IgD-negative memory B cell (primary cell): ENCODE measurements around the gene CAMKV. TPM values are rescaled to one million over a fixed set of nuclear protein-coding genes. Genes with fewer than 3 reads are reported as not detected.
A peak's percentile ranks its signal among the peaks of the same experiment; 100 is the strongest.
"Not testable (repeated sequence)": the region's sequence is repeated elsewhere in the genome, so short reads cannot be mapped to it uniquely, and the experiment has no call there.

ENCODE experiments used
- H3K27ac Mint-ChIP-seq, 3 donors: one replicate each; pipeline ENCODE4 v1.8.0; 2020 to 2022; ENCODE audit warnings: mild to moderate bottlenecking in 3 of 3, mixed read lengths in 3 of 3, moderate library complexity in 1 of 3
- H3K27me3 Mint-ChIP-seq: one replicate; pipeline ENCODE4 v1.8.0; 2021; ENCODE audit warnings: mixed read lengths
- H3K36me3 Mint-ChIP-seq: one replicate; pipeline ENCODE4 v1.8.0; 2020; ENCODE audit warnings: mild to moderate bottlenecking, mixed read lengths
- H3K4me1 Mint-ChIP-seq, 3 donors: one replicate each; pipeline ENCODE4 v1.8.0; 2020 to 2022; ENCODE audit warnings: mixed read lengths in 3 of 3, mild to moderate bottlenecking in 1 of 3
- H3K4me3 Mint-ChIP-seq, 4 donors: one replicate each; pipeline ENCODE4 v1.8.0; 2020 to 2022; ENCODE audit warnings: mild to moderate bottlenecking in 4 of 4, mixed read lengths in 4 of 4, moderate library complexity in 3 of 4
- H3K9me3 Mint-ChIP-seq, 3 donors: one replicate each; pipeline ENCODE4 v1.8.0; 2020 to 2021; ENCODE audit warnings: mixed read lengths in 3 of 3, mild to moderate bottlenecking in 1 of 3
- polyA plus RNA-seq: library from polyadenylated mRNA; unstranded; fragments of 300-500 nt; fragmentation: Illumina TruSeq; gene quantifications from one replicate; pipeline ENCODE4 v1.2.3, GENCODE V29; 2021

CAMKV gene
- polyA plus RNA-seq, 1 donor from 2014 or later, result not detected

GRCh38 chr3:49844464-49845183, 25.1 kb downstream of the CAMKV start:
- Mint-ChIP-seq H3K27ac (peak overlapping the region in 1 of 3 donors; percentile 9), H3K4me3 (no peak overlapping the region), H3K9me3 (no peaks in the 10 kb centered on the region), H3K27me3 (no peaks in the 10 kb centered on the region), H3K4me1 (peaks cover 0 to 3% (median 0%) of the 10 kb centered on the region in 3 donors), H3K36me3 (peaks cover 2% of the 10 kb centered on the region)

GRCh38 chr3:49842843-49843517, 26.7 kb downstream of the CAMKV start:
- Mint-ChIP-seq H3K4me1 (peaks cover 5% of the 10 kb centered on the region in 3 donors), H3K27me3 (no peaks in the 10 kb centered on the region), H3K27ac (no peak overlapping the region), H3K9me3 (no peaks in the 10 kb centered on the region), H3K4me3 (peak overlapping the region in 1 of 4 donors; percentile 17), H3K36me3 (no peaks in the 10 kb centered on the region)

GRCh38 chr3:49841806-49842205, 27.9 kb downstream of the CAMKV start:
- Mint-ChIP-seq H3K27me3 (no peaks in the 10 kb centered on the region), H3K27ac (no peak overlapping the region), H3K36me3 (no peaks in the 10 kb centered on the region), H3K9me3 (no peaks in the 10 kb centered on the region), H3K4me1 (peaks cover 5% of the 10 kb centered on the region in 3 donors), H3K4me3 (no peak overlapping the region)

- Mint-ChIP-seq H3K27ac (peak overlapping the region in 1 of 3 donors; percentile 39), H3K36me3 (no peaks in the 10 kb centered on the region), H3K4me3 (no peak overlapping the region), H3K4me1 (peaks cover 5% of the 10 kb centered on the region in 3 donors), H3K9me3 (no peaks in the 10 kb centered on the region), H3K27me3 (no peaks in the 10 kb centered on the region)
Observed at GRCh38 chr3:49841126-49841696, 28.5 kb downstream of the CAMKV start.

- Mint-ChIP-seq H3K36me3 (no peaks in the 10 kb centered on the region), H3K4me1 (peaks cover 5% of the 10 kb centered on the region in 3 donors), H3K27ac (peak overlapping the region in 1 of 3 donors; percentile 78), H3K27me3 (no peaks in the 10 kb centered on the region), H3K4me3 (no peak overlapping the region), H3K9me3 (no peaks in the 10 kb centered on the region)
Observed at GRCh38 chr3:49840388-49840787, 29.3 kb downstream of the CAMKV start.

- H3K4me3 Mint-ChIP-seq, result no peak overlapping the region
- H3K4me1 Mint-ChIP-seq, result peaks cover 5% of the 10 kb centered on the region in 3 donors
Observed at GRCh38 chr3:49839193-49839809, 30.4 kb downstream of the CAMKV start.

GRCh38 chr3:49831341-49831740, 38.4 kb downstream of the CAMKV start:
- no peaks in the 10 kb centered on the region for H3K9me3 Mint-ChIP-seq
- H3K27me3 Mint-ChIP-seq, result no peaks in the 10 kb centered on the region
- H3K36me3 Mint-ChIP-seq, result peaks cover 6% of the 10 kb centered on the region
- H3K4me1 Mint-ChIP-seq, result peaks cover 0 to 3% (median 1%) of the 10 kb centered on the region in 3 donors
- H3K4me3 Mint-ChIP-seq, result no peak overlapping the region
- no peak overlapping the region for H3K27ac Mint-ChIP-seq

More at GRCh38 chr3:49839193-49839809, 30.4 kb downstream of the CAMKV start:
- no peaks in the 10 kb centered on the region for H3K9me3 Mint-ChIP-seq
- H3K36me3 Mint-ChIP-seq, result peaks cover 2% of the 10 kb centered on the region
- H3K27me3 Mint-ChIP-seq, result no peaks in the 10 kb centered on the region
- no peak overlapping the region for H3K27ac Mint-ChIP-seq

- Mint-ChIP-seq H3K27ac (no peak overlapping the region), H3K36me3 (peaks cover 4% of the 10 kb centered on the region), H3K27me3 (no peaks in the 10 kb centered on the region), H3K4me3 (no peak overlapping the region), H3K9me3 (no peaks in the 10 kb centered on the region), H3K4me1 (peaks cover 0 to under 1% (median 0%) of the 10 kb centered on the region in 3 donors)
Observed at GRCh38 chr3:49826016-49826415, 43.7 kb downstream of the CAMKV start.

GRCh38 chr3:49823131-49823530, 46.6 kb downstream of the CAMKV start:
- H3K36me3 Mint-ChIP-seq, H3K4me1 Mint-ChIP-seq, H3K4me3 Mint-ChIP-seq, H3K9me3 Mint-ChIP-seq, H3K27me3 Mint-ChIP-seq: not testable (repeated sequence)
- H3K27ac Mint-ChIP-seq, result peak overlapping the region in 1 of 3 donors; percentile 81

- Mint-ChIP-seq H3K27me3 (no peaks in the 10 kb centered on the region), H3K9me3 (no peaks in the 10 kb centered on the region), H3K4me1 (peaks cover 7 to 29% (median 21%) of the 10 kb centered on the region in 3 donors), H3K4me3 (peak within 1 kb of the TSS; percentile 89 to 98 (median 98)), H3K27ac (peak within 1 kb of the TSS; percentile 60 to 99 (median 98)), H3K36me3 (no peaks in the 10 kb centered on the region)
Observed at GRCh38 chr3:49813497-49814174, 56.1 kb downstream of the CAMKV start, which contains the start of gene UBA7. Gene UBA7, minus strand, starts transcription at chr3:49813953. Its CDS starts 166 bp downstream, at chr3:49813787.

- peaks cover 7 to 34% (median 28%) of the 10 kb centered on the region in 3 donors for H3K4me1 Mint-ChIP-seq
- no peaks in the 10 kb centered on the region for H3K27me3 Mint-ChIP-seq
- H3K9me3 Mint-ChIP-seq, result no peaks in the 10 kb centered on the region
- peak overlapping the region; percentile 89 to 98 (median 98) for H3K4me3 Mint-ChIP-seq
- no peaks in the 10 kb centered on the region for H3K36me3 Mint-ChIP-seq
- H3K27ac Mint-ChIP-seq, result peak overlapping the region; percentile 60 to 99 (median 98)
Observed at GRCh38 chr3:49812916-49813496, 56.7 kb downstream of the CAMKV start.
